ENCODE results near the gene SOAT1.
"Not testable (repeated sequence)": the region's sequence is repeated elsewhere in the genome, so short reads cannot be mapped to it uniquely, and the experiment has no call there.

SOAT1 gene

DNA sequence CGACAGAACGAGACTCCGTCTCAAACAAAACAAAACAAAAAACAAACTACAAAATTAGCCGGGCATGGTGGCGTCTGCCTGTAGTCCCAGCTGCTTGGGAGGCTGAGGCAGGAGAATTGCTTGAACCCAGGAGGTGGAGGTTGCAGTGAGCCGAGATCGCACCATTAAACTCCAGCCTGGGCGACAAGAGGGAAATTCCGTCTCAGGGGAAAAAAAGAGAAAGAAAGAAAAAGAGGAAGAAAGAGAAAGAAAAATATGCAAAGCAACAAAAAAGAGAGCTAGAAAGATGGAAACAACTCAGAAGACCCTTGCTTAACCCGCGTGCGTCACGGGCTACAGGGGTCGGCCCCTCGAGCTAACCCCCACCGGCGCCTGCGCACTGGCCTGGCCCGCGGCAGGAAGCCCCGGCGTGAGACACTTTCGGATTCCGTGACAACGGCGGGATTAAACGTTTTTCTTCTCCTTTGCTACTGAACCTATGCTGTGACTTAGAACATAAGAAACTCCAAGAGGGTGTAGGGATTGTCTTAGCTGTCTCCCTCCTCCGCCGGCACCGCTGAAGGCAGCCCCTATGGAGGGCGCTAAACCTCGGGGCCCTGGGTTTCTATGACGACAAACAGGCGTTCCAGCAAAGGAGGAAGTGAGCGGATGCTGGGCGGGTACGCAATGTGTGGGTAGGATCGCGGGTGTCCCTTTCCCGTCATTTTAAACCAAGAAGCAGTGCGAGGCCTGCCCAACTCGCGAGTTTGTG is 71.9 kb downstream of the SOAT1 start, which contains the start of gene AXDND1:
Gene AXDND1, plus strand, starts transcription at position 630 of the 751 bp plus-strand sequence. CDS start 539 bp downstream, outside the sequence.
- DNase-seq, result peak; percentile 91

DNA sequence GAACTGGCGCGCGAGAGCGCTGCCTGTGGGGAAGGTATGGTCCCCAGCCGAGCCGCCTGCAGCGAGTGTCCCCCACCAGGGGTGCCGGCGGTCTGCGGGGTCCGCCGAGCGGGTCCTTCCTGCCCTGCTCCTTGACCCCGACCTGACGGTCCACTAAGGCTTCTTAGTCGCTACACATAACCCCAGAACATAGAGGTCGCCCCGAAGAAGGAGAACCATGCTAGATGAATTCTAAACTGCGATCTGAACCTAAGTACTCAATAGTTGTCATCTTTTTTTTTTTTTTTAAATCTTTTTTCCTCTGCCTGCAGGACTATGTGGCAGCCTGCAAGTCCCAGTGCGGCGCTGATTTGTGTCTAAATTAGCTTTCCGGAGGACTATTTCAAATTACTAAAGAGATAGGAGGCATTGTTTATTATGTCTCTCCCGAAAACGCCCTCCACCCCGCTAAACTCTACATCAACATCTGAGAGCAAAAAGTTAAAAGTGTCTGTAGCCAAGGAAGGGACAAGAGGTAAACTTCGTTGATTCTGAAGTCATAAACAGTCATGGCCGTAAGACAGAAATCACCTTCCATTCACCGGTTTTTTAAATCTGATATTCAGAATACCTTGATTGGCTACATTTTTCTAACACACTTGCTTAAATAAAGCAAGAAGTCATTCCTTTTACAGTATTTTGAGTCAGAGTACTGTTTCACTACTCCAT is 72.7 kb downstream of the SOAT1 start:
- no peak for DNase-seq

DNA sequence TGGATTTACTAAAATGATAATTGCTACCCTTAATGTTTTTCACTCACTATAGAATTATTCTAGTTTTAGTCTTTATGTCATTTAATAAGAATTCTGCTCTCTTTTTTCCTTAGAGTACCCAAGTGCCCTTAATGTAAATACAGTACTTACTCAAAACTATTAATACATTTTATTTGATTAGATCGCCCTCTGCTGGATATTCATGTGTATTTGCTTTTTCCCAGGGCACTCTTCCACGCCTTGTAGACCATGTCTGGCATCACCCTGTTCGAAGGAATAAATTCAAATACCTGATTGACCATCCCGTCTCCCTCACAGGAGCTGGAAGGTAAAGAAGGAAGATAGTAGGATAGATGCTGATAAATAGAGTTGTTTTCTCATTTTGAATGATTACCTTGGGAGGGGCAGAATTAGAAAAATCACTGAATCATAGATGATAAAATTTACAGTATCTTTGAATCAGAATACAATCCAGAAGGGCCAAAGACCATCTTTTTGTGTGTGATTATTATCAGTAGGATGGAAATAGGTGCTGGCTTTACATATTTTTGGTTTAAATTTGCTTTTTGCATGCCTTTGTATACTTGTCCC is 76.2 kb downstream of the SOAT1 start:
- peak; percentile 71 for DNase-seq

DNA sequence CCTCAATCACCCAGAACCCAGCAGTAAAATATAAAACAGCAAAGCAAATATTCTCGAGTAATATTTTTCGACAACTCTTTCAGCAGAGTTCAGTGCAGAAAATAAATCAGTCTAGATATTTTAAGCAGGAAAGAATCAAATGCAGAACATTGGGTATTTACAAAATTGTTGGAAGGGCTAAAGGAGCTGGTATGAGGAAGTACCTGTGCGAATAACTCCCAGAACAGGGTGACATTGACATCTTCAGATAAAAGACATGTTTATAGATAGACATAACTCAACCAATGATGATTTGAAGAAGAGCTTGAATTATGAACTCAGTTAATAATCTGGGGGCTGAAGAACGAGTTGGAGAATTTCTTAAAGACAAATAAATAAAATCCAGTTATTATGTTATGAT is 78.6 kb downstream of the SOAT1 start:
- no peak for DNase-seq

DNA sequence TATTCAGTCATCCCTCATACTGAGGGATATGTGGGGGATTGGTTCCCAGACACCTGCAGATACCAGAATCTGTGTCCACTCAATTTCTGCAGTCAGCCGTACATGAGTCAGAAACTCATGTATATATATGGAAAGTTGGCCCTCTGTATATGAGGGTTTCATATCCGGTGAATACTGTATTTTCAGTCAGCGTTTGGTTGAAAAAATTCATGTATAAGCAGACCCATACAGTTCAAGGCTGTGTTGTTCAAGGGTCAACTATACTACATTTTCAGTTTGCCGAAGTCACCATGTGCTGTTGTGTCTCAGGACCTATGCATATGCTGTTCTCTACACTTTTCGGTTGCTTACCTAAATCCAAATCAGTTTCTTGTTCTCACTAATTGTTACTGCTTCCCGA is 82.6 kb downstream of the SOAT1 start:
- DNase-seq, result no peak

DNA sequence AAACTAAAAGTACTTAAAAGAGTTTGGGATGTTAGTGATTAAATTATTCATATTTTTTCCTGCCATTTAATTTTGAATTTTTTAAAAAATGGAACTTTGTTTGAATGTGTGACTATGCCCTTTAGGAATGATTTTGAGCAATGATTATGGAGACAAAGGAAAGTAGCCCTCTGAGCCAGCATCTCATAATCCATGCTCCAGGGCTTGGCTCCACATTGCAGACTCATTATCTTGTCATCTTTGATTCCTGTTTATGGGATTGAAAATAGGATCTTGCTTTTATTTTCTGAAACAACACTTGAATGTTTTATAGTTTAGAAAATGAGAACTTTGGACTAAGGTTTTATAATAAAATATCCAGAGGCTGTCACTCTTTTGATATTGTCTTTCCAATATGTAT is 86.7 kb downstream of the SOAT1 start:
- DNase-seq, result no peak

DNA sequence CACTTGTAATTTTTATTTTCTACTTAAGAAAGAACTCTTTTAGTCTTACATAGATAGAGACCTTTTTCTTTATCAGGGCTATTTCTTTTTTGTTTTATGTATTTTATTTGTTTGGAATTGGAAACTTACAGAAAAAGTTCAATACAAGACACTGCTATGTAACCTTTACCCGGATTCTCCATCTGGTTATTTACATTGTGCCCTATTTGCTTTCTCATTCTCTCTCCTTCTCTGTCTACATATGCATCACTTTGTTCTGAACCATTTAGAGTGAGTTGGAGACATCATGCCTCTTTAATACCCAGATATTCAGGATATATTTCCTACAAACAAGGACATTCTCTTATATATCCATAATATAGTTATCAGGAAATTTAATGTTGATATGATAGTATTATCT is 90.4 kb downstream of the SOAT1 start:
- DNase-seq, result no peak

DNA sequence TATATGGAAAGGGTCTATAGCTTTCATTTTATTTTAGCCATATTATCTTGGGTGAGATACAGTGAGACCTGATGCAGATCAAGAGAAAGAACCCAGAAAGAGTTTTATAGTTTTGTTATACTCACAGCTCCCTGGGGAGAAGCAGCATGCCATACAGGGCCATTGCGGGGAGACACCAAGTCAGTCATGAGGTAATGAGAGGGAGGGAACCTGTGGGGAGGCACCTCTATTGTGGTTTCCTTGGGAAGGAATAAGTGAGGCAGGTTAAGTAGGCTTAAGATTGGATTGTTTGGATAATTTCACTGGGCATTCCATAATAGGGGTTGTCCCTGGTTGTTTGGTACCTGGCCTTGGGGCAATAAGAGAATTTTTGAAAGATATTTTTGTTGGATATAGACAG is 91.9 kb downstream of the SOAT1 start:
- DNase-seq, result no peak

DNA sequence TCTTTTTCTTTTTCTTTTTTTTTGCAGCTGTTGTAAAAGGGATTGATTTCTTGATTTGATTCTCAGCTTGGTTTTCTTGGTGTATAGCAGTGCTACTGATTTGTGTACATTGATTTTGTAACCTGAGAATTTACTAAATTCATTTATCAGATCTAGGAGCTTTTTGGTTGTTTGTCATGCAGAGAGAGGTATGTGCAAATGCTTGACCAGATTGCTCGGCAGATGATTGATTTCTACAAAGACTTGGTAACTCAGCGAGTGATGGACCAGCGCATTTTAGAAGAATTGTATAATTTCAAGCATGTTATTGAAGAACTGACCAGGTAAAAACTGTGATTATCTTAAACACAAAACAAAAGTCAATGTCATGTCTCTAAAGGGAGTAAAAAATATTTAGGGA is 100.1 kb downstream of the SOAT1 start:
- no peak for DNase-seq

DNA sequence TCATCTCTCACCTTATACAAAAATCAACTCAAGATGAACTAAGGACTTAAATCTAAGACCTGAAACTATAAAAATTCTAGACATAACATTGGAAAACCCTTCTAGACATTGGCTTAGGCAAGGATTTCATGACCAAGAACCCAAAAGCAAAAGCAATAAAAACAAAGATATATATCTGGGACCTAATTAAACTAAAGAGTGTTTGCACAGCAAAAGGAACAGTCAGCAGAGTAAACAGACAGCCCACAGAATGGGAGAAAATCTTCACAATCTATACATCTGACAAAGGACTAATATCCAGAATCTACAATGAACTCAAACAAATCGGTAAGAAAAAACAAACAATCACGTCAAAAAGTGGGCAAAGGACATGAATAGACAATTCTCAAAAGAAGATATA is 105.8 kb downstream of the SOAT1 start:
- DNase-seq, result not testable (repeated sequence)
